NT2/D1 (cell line): ENCODE measurements around the gene RNF2.

Source experiments
- DNase-seq: peaks from one replicate; pipeline ENCODE4 v3.0.0-alpha.2; 2011; ENCODE audit warnings: low read depth, low spot score
- H3K27me3 ChIP-seq: 2 replicates; pipeline ENCODE4 v1.6.0; 2011; ENCODE audit warnings: mild to moderate bottlenecking; ENCODE audit not compliant: insufficient read length, insufficient read depth
- H3K36me3 ChIP-seq: 2 replicates; pipeline ENCODE4 v1.6.1; 2011; ENCODE audit warnings: mild to moderate bottlenecking, low read length, mixed read lengths; ENCODE audit not compliant: insufficient read depth, insufficient read length
- H3K4me1 ChIP-seq: 2 replicates; pipeline ENCODE4 v1.5.1; 2011; ENCODE audit not compliant: insufficient read depth, insufficient read length
- H3K4me3 ChIP-seq: 2 replicates; pipeline ENCODE4 v1.5.1; 2011; ENCODE audit warnings: low read depth; ENCODE audit not compliant: insufficient read length
- H3K9ac ChIP-seq: 2 replicates; pipeline ENCODE4 v1.6.0; 2011; ENCODE audit warnings: low read depth; ENCODE audit not compliant: insufficient read length
- H3K9me3 ChIP-seq: 2 replicates; pipeline ENCODE4 v1.5.1; 2011; ENCODE audit warnings: mild to moderate bottlenecking, low read length; ENCODE audit not compliant: insufficient read depth
- SUZ12 ChIP-seq: IDR thresholded peaks from 2 replicates; pipeline ENCODE4 v1.6.1; 2011; ENCODE audit not compliant: insufficient read length, insufficient read depth; ENCODE audit errors: extremely low read depth
- YY1 ChIP-seq: IDR thresholded peaks from 2 replicates; pipeline ENCODE4 v1.6.1; 2011; ENCODE audit not compliant: insufficient read length, insufficient read depth
- ZNF274 ChIP-seq: IDR thresholded peaks from 2 replicates; pipeline ENCODE4 v1.6.1; 2011; ENCODE audit warnings: mild to moderate bottlenecking, low read depth, low read length

Gene RNF2

DNA sequence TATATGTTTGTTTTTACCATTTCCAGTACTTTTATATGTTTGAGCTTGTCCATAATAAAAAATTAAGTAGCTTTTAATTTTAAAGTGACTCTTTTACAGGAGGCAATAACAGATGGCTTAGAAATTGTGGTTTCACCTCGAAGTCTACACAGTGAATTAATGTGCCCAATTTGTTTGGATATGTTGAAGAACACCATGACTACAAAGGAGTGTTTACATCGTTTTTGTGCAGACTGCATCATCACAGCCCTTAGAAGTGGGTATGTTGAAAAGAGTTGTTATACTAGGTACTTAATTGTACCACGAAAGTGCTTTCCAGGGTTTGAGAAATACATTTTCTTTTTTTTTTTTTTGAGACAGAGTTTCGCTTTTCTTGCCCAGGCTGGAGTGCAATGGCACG, 46.1 kb downstream of the RNF2 start:
- no peaks in the 10 kb centered on the region for H3K4me1 ChIP-seq
- H3K9ac ChIP-seq, result no peak overlapping the region
- TF ChIP-seq ZNF274, result no peak
- no peak for TF ChIP-seq SUZ12
- no peak for TF ChIP-seq YY1
- DNase-seq, result no peak
- no peaks in the 10 kb centered on the region for H3K27me3 ChIP-seq
- H3K4me3 ChIP-seq, result no peak overlapping the region
- H3K36me3 ChIP-seq, result peaks cover 89% of the 10 kb centered on the region
- 0 out of 2 replicates have a peak, but pooled peaks cover under 1% of the 10 kb centered on the region for H3K9me3 ChIP-seq

DNA sequence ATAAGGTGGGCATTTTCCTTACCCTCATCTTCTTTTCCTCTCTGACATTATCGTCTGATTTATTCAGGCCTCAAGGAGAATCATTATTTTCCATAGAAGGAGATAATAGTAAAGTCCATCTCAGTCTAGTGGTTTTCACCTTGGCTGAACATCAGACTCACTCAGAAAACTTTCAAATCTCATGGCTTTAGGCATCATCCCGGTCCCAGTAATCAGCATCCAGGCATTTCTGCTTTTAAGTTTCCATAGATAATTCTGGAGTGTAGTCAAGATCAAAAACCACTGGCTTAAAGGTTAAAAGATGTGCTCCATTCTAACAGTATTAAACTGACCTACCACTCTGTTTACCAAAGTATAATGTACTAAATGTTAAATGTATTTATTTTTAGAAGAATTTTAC, 49.4 kb downstream of the RNF2 start:
- Histone ChIP-seq H3K4me3 (no peak overlapping the region), H3K9me3 (no peaks in the 10 kb centered on the region), H3K27me3 (no peaks in the 10 kb centered on the region), H3K36me3 (peaks cover 90% of the 10 kb centered on the region), H3K9ac (no peak overlapping the region), H3K4me1 (no peaks in the 10 kb centered on the region)
- TF ChIP-seq ZNF274, result no peak
- no peak for TF ChIP-seq YY1
- TF ChIP-seq SUZ12, result no peak
- no peak for DNase-seq

DNA sequence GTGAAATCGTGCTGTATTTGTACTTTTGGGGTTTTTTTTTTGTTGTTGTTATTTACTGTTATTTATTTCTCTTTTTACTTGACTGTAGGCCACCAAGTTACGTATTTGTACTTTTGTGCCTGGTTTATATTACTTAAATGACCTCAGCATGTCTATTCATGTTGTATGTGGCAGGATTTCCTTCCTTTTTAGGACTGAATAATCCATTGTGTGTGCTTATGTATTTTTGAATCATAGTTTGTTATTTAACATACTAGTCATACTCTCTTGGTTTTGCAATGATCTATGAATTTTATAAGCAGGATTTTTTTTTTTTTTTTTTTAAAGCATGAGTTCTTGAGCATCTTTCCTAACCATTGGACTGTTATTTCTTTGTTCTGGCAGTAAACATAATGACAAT, 51.2 kb downstream of the RNF2 start:
- Histone ChIP-seq H3K36me3 (peaks cover 89% of the 10 kb centered on the region), H3K9me3 (no peaks in the 10 kb centered on the region), H3K9ac (no peak overlapping the region), H3K27me3 (no peaks in the 10 kb centered on the region), H3K4me3 (no peak overlapping the region), H3K4me1 (no peaks in the 10 kb centered on the region)
- TF ChIP-seq ZNF274 (no peak), YY1 (no peak), SUZ12 (no peak)
- no peak for DNase-seq

DNA sequence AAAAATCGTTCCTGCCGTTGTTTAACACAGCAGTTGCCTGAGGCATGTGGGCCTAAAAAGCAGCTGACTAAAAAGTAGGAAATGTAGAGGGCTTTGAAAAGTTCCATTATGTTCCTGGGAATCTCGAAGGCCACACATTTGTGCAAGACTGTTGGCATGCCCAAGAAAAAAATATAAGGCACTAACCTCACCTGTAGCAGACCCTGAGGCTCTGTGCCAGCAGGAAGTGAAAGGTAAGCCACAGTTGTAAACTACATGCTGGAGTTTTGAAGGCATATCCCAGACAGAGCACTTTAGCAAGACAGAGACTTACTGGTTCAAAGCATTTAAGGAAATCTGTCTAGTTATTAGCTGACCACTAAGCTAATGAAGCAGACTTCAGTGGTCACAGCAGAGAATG, 58.7 kb downstream of the RNF2 start:
- Histone ChIP-seq H3K27me3 (no peaks in the 10 kb centered on the region), H3K4me1 (no peaks in the 10 kb centered on the region), H3K4me3 (no peak overlapping the region), H3K9me3 (peaks cover 14% of the 10 kb centered on the region), H3K9ac (no peak overlapping the region), H3K36me3 (peaks cover 45% of the 10 kb centered on the region)
- no peak for DNase-seq
- TF ChIP-seq YY1 (no peak), ZNF274 (no peak)

DNA sequence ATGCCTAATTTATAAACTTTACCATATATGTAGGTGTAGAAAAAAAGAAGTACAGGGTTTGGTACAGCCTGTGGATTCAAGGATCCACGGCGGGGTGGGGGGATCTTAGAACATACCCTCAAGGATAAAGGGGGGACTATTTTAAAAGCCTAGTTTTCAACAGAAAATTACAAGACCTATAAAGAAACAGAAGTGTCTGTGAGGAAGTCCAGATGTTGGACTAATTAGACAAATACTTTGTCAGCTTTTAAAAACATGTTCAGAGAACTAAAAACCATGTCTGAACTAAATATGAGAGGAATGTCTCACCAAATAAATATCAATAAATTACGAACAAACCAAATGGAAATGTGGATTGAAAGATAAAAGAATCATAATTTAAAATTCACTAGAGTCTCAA, 59.8 kb downstream of the RNF2 start:
- H3K36me3 ChIP-seq, result peaks cover 35% of the 10 kb centered on the region
- H3K9ac ChIP-seq, result no peak overlapping the region
- DNase-seq, result no peak
- H3K9me3 ChIP-seq, result peaks cover 14% of the 10 kb centered on the region
- no peak for TF ChIP-seq YY1
- TF ChIP-seq ZNF274, result no peak
- TF ChIP-seq SUZ12, result no peak
- no peaks in the 10 kb centered on the region for H3K27me3 ChIP-seq
- no peak overlapping the region for H3K4me3 ChIP-seq
- H3K4me1 ChIP-seq, result no peaks in the 10 kb centered on the region

DNA sequence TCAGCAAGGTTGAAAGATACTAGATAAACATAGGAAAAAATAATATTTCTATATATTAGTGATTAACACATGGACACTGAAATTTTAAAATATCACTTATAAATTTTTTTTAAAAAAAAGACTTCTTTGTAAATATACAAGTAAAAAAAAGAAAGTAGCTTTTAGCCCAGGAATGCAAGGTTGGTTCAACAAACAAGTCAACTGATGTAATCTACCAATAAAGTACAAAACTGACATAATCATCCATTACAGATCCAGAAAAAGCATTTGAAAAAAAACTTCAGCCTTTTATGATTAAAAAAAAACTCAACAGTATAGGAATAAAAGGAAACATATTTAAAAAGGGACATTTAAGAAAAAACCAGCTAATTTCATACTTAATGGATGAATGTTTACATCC, 63.0 kb downstream of the RNF2 start:
- Histone ChIP-seq H3K4me3 (no peak overlapping the region), H3K36me3 (peaks cover 15% of the 10 kb centered on the region), H3K4me1 (no peaks in the 10 kb centered on the region), H3K9me3 (peaks cover 14% of the 10 kb centered on the region), H3K27me3 (no peaks in the 10 kb centered on the region), H3K9ac (no peak overlapping the region)
- TF ChIP-seq ZNF274 (no peak), YY1 (no peak), SUZ12 (no peak)
- no peak for DNase-seq

DNA sequence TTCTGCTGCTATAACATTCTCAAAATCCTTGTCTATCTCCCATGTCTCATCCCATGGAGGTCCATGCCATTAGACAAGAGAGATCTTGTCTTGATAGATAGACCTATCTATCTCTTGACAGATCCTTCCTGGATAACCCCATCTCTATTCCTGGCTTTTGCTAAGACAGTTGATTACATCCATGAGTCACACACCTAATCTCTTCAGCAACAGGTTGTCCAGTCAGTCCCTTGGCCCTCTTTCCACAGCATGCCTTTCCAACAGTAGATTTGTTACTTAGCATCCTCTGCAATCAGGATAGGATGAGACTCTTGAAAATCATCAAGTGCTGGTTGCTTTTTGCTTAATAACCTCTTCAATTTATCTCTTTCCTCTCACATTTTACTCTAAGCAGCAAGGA, 64.8 kb downstream of the RNF2 start:
- Histone ChIP-seq H3K9me3 (peaks cover 14% of the 10 kb centered on the region), H3K4me1 (no peaks in the 10 kb centered on the region), H3K27me3 (no peaks in the 10 kb centered on the region), H3K4me3 (no peak overlapping the region), H3K36me3 (no peaks in the 10 kb centered on the region), H3K9ac (no peak overlapping the region)
- DNase-seq, result no peak
- no peak for TF ChIP-seq ZNF274
- no peak for TF ChIP-seq YY1
- TF ChIP-seq SUZ12, result no peak

DNA sequence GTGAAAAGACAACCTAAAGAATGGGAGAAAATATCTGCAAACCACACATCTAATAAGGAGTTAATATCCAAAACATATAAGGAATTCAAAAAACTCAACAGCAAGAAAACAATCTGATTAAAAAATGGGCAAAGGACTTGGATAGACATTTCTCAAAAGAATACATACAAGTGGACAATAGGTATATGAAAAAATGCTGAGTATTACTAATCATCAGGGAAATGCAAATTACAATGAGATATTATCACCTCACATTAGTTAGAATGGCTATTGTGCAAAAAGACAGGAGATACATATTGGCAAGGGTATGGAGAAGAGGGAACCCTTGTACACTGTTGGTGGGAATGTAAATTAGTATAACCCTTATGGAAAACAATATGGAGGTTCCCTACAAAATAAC, 66.5 kb downstream of the RNF2 start:
- no peak for DNase-seq
- no peaks in the 10 kb centered on the region for H3K4me1 ChIP-seq
- peaks cover 14% of the 10 kb centered on the region for H3K9me3 ChIP-seq
- TF ChIP-seq SUZ12, result no peak
- TF ChIP-seq ZNF274, result no peak
- TF ChIP-seq YY1, result no peak
- no peak overlapping the region for H3K9ac ChIP-seq
- no peaks in the 10 kb centered on the region for H3K27me3 ChIP-seq
- H3K4me3 ChIP-seq, result no peak overlapping the region
- no peaks in the 10 kb centered on the region for H3K36me3 ChIP-seq
